Central memory CD4-positive, alpha-beta T cell (primary cell): ENCODE data around the gene CDH8.
"Not testable (repeated sequence)": the region's sequence is repeated elsewhere in the genome, so short reads cannot be mapped to it uniquely, and the experiment has no call there.

Source experiments
- DNase-seq: peaks from one replicate; pipeline ENCODE4 v3.0.0; 2022

The CDH8 gene

GRCh38 chr16:61763013-61763412, 273.2 kb downstream of the CDH8 start:
- DNase-seq: no peak

GRCh38 chr16:61730997-61731396, 305.2 kb downstream of the CDH8 start:
- DNase-seq: no peak

GRCh38 chr16:61726701-61727100, 309.5 kb downstream of the CDH8 start:
- DNase-seq: no peak

- DNase-seq: no peak
These were observed 310.1 kb downstream of the CDH8 start for GRCh38 chr16:61726125-61726524.

- no peak for DNase-seq
These were observed 314.7 kb downstream of the CDH8 start for GRCh38 chr16:61721544-61721943.

GRCh38 chr16:61715393-61715792, 320.8 kb downstream of the CDH8 start:
- DNase-seq: no peak

GRCh38 chr16:61713787-61714186, 322.5 kb downstream of the CDH8 start:
- no peak for DNase-seq

GRCh38 chr16:61699640-61700039, 336.6 kb downstream of the CDH8 start:
- DNase-seq: not testable (repeated sequence)

GRCh38 chr16:61684541-61684940, 351.7 kb downstream of the CDH8 start:
- DNase-seq: no peak

- DNase-seq: no peak
These were observed 354.6 kb downstream of the CDH8 start for GRCh38 chr16:61681673-61682072.

- no peak for DNase-seq
These were observed 355.1 kb downstream of the CDH8 start for GRCh38 chr16:61681124-61681523.

GRCh38 chr16:61678182-61678581, 358.1 kb downstream of the CDH8 start:
- no peak for DNase-seq

GRCh38 chr16:61677776-61678175, 358.5 kb downstream of the CDH8 start:
- no peak for DNase-seq

- no peak for DNase-seq
These were observed 359.5 kb downstream of the CDH8 start for GRCh38 chr16:61676740-61677139.

GRCh38 chr16:61671161-61671560, 365.1 kb downstream of the CDH8 start:
- DNase-seq: no peak

- no peak for DNase-seq
These were observed 370.7 kb downstream of the CDH8 start for GRCh38 chr16:61665512-61665911.

- DNase-seq: no peak
These were observed 376.3 kb downstream of the CDH8 start for GRCh38 chr16:61659936-61660335.

- DNase-seq: no peak
These were observed 381.3 kb downstream of the CDH8 start for GRCh38 chr16:61654962-61655361.

GRCh38 chr16:61653544-61653943, 382.7 kb downstream of the CDH8 start:
- DNase-seq: no peak

- DNase-seq: no peak
These were observed 390.7 kb downstream of the CDH8 start for GRCh38 chr16:61645561-61645960.

- no peak for DNase-seq
These were observed 391.5 kb downstream of the CDH8 start for GRCh38 chr16:61644736-61645135.

GRCh38 chr16:61617219-61617783, 418.9 kb downstream of the CDH8 start:
- DNase-seq: no peak

GRCh38 chr16:61616088-61616487, 420.1 kb downstream of the CDH8 start:
- no peak for DNase-seq

GRCh38 chr16:61611847-61612491, 424.3 kb downstream of the CDH8 start:
- DNase-seq: no peak

- DNase-seq: no peak
These were observed 429.7 kb downstream of the CDH8 start for GRCh38 chr16:61606581-61606980.
